HEK293 (cell line): ENCODE data around the gene PTPRN2.

ENCODE experiments used
- CTCF ChIA-PET: fragments of 350-600 bp; formaldehyde crosslinking; extraction: SDS; loops from one replicate; lab custom pipeline; 2021; ENCODE audit warnings: antibody characterized with exemption; lab: Yijun Ruan, JAX
- POLR2A ChIA-PET: fragments of 300-600 bp; formaldehyde crosslinking; extraction: SDS; loops from one replicate; lab custom pipeline; 2020; ENCODE audit warnings: antibody characterized with exemption, inconsistent platforms; lab: Yijun Ruan, JAX
- H3K27ac ChIP-seq: fragments of 200-500 bp; sonication (Bioruptor generic); 2 replicates; pipeline ENCODE4 v1.5.1; 2014; ENCODE audit warnings: low read depth, low read length, control low read depth, inconsistent platforms; ENCODE audit errors: extremely low read depth
- H3K36me3 ChIP-seq, 2 experiments: fragments of 200-500 bp in 1 of 2; sonication (Bioruptor generic) in 1 of 2; 1 replicate in 1 of 2; 2 replicates in 1 of 2; pipeline ENCODE4 v1.5.1; 2014 to 2017; ENCODE audit warnings: inconsistent platforms in 2 of 2, low read length in 2 of 2; ENCODE audit not compliant: control insufficient read depth in 2 of 2, insufficient read depth in 1 of 2
- H3K4me1 ChIP-seq: fragments of 200-500 bp; sonication (Bioruptor generic); 2 replicates; pipeline ENCODE4 v1.5.1; 2014; ENCODE audit warnings: mild to moderate bottlenecking, low read length, inconsistent platforms; ENCODE audit not compliant: control insufficient read depth, insufficient read depth
- H3K4me3 ChIP-seq: 2 replicates; pipeline ENCODE4 v1.5.1; 2011; ENCODE audit warnings: low read depth, mild to moderate bottlenecking, control low read depth, low read length, moderate library complexity
- H3K9me3 ChIP-seq: fragments of 200-500 bp; sonication (Bioruptor generic); 2 replicates; pipeline ENCODE4 v1.5.1; 2014; ENCODE audit warnings: low read depth, low read length, inconsistent platforms; ENCODE audit not compliant: control insufficient read depth, insufficient read depth
- MZF1 ChIP-seq: fragments of 450-650 bp; formaldehyde crosslinking; IDR thresholded peaks from 2 replicates; pipeline ENCODE4 v1.5.1; 2017; ENCODE audit warnings: missing biosample characterization, missing genetic modification characterization, borderline replicate concordance
- PRDM10 ChIP-seq: fragments of 450-650 bp; formaldehyde crosslinking; IDR thresholded peaks from 2 replicates; pipeline ENCODE4 v1.5.1; 2016; ENCODE audit warnings: missing biosample characterization, missing genetic modification characterization
- SP2 ChIP-seq: fragments of 450-650 bp; formaldehyde crosslinking; IDR thresholded peaks from 2 replicates; pipeline ENCODE4 v1.5.1; 2016; ENCODE audit warnings: missing biosample characterization, missing genetic modification characterization
- TRIM28 ChIP-seq: IDR thresholded peaks from 2 replicates; pipeline ENCODE4 v1.6.1; 2011; ENCODE audit warnings: low read length, control low read depth, borderline replicate concordance
- TSHZ1 ChIP-seq: fragments of 450-650 bp; formaldehyde crosslinking; IDR thresholded peaks from 2 replicates; pipeline ENCODE4 v1.5.1; 2016; ENCODE audit warnings: missing biosample characterization, missing genetic modification characterization, borderline replicate concordance
- ZBTB48 ChIP-seq: fragments of 450-650 bp; formaldehyde crosslinking; IDR thresholded peaks from 2 replicates; pipeline ENCODE4 v1.5.1; 2016; ENCODE audit warnings: missing biosample characterization, missing genetic modification characterization
- ZBTB6 ChIP-seq: fragments of 450-650 bp; formaldehyde crosslinking; IDR thresholded peaks from 2 replicates; pipeline ENCODE4 v1.5.1; 2017; ENCODE audit warnings: missing biosample characterization, missing genetic modification characterization
- ZIC2 ChIP-seq: fragments of 450-650 bp; formaldehyde crosslinking; IDR thresholded peaks from 2 replicates; pipeline ENCODE4 v1.5.1; 2016; ENCODE audit warnings: missing biosample characterization, missing genetic modification characterization
- ZNF169 ChIP-seq: fragments of 450-650 bp; formaldehyde crosslinking; IDR thresholded peaks from 2 replicates; pipeline ENCODE4 v1.5.1; 2016; ENCODE audit warnings: missing biosample characterization, missing genetic modification characterization
- ZNF184 ChIP-seq: fragments of 450-650 bp; IDR thresholded peaks from 2 replicates; pipeline ENCODE4 v1.5.1; 2018; ENCODE audit warnings: missing biosample characterization, mild to moderate bottlenecking, missing genetic modification characterization
- ZNF2 ChIP-seq: fragments of 450-650 bp; formaldehyde crosslinking; IDR thresholded peaks from 2 replicates; pipeline ENCODE4 v1.5.1; 2016; ENCODE audit warnings: missing biosample characterization, missing genetic modification characterization
- ZNF398 ChIP-seq: fragments of 450-650 bp; formaldehyde crosslinking; IDR thresholded peaks from 2 replicates; pipeline ENCODE4 v1.5.1; 2017; ENCODE audit warnings: missing biosample characterization, missing genetic modification characterization
- ZNF529 ChIP-seq: fragments of 450-650 bp; formaldehyde crosslinking; IDR thresholded peaks from 2 replicates; pipeline ENCODE4 v1.5.1; 2017; ENCODE audit warnings: missing genetic modification characterization, missing biosample characterization; ENCODE audit not compliant: insufficient replicate concordance
- ZNF664 ChIP-seq: fragments of 450-650 bp; formaldehyde crosslinking; IDR thresholded peaks from 2 replicates; pipeline ENCODE4 v1.5.1; 2016; ENCODE audit warnings: missing biosample characterization, missing genetic modification characterization
- ZNF830 ChIP-seq: fragments of 450-650 bp; IDR thresholded peaks from 2 replicates; pipeline ENCODE4 v1.5.0; 2018; ENCODE audit warnings: missing biosample characterization, missing genetic modification characterization, low read depth, mild to moderate bottlenecking, moderate library complexity

The PTPRN2 gene

GRCh38 chr7:157713591-157713990, 874.0 kb downstream of the PTPRN2 start:
- POLR2A ChIA-PET, result no interaction called here
- Histone ChIP-seq H3K36me3 (no peaks in the 10 kb centered on the region), H3K9me3 (no peaks in the 10 kb centered on the region), H3K4me1 (no peaks in the 10 kb centered on the region), H3K4me3 (no peak overlapping the region), H3K27ac (no peak overlapping the region)
- no peak for TF ChIP-seq ZNF169 (tag by site-specific recombination)
- TF ChIP-seq ZNF184 (tag by site-specific recombination), result no peak
- CTCF ChIA-PET, result interaction anchor here (0.8 kb wide), 1 partner anchor 15 kb away, joined by 4 read pairs; no protein-coding TSS in a partner anchor

GRCh38 chr7:157712666-157713235, 874.9 kb downstream of the PTPRN2 start:
- Histone ChIP-seq H3K27ac (no peak overlapping the region), H3K36me3 (no peaks in the 10 kb centered on the region), H3K9me3 (no peaks in the 10 kb centered on the region), H3K4me3 (no peak overlapping the region), H3K4me1 (no peaks in the 10 kb centered on the region)
- CTCF ChIA-PET, result interaction anchor here (0.6 kb wide), 1 partner anchor 435 kb away, joined by 3 read pairs; no protein-coding TSS in a partner anchor
- POLR2A ChIA-PET, result no interaction called here
- TF ChIP-seq MZF1 (tag by site-specific recombination) (no peak), ZIC2 (tag by site-specific recombination) (peak; percentile 38; the same call in 1 of the 2 replicates), ZNF664 (no peak), ZBTB48 (tag by site-specific recombination) (no peak)

- Histone ChIP-seq H3K36me3 (no peaks in the 10 kb centered on the region), H3K27ac (no peak overlapping the region), H3K4me3 (no peak overlapping the region), H3K4me1 (no peaks in the 10 kb centered on the region), H3K9me3 (no peaks in the 10 kb centered on the region)
- ChIA-PET CTCF (no interaction called here), POLR2A (no interaction called here)
- no peak for TF ChIP-seq SP2 (tag by site-specific recombination)
- no peak for TF ChIP-seq TSHZ1 (tag by site-specific recombination)
- TF ChIP-seq ZNF529, result no peak
- no peak for TF ChIP-seq TRIM28
- TF ChIP-seq ZNF830, result no peak
- no peak for TF ChIP-seq ZNF2 (tag by site-specific recombination)
- no peak for TF ChIP-seq PRDM10 (tag by site-specific recombination)
- TF ChIP-seq ZBTB6, result no peak
- TF ChIP-seq ZNF398 (tag by site-specific recombination), result no peak
Observed at GRCh38 chr7:157711353-157711888, 876.2 kb downstream of the PTPRN2 start.
